ENCODE results near the gene NKTR. TPM values are rescaled to one million over a fixed set of nuclear protein-coding genes. Genes with fewer than 3 reads are reported as not detected.
"Not testable (repeated sequence)": the region's sequence is repeated elsewhere in the genome, so short reads cannot be mapped to it uniquely, and the experiment has no call there.

The NKTR gene
- total RNA-seq (100 to 1,000 TPM in 1 of 2 donors, 10 to 100 TPM in 1; 94.5 to 176 TPM), polyA plus RNA-seq (ENCODE audit: insufficient read length in 2 of 2) (10 to 100 TPM; 80.8 to 96.0 TPM)
- long read RNA-seq, donor 1, full-length matches to known transcripts: 15 of 47 reads
- long read RNA-seq, donor 1, partial matches to known transcripts: 32 of 47 reads
- long read RNA-seq, donor 1, other reads (novel, unspliced or antisense): 0 of 47 reads
- long read RNA-seq, donor 2, full-length matches to known transcripts: 1 of 1 reads
- long read RNA-seq, donor 2, partial matches to known transcripts: 0 of 1 reads
- long read RNA-seq, donor 2, other reads (novel, unspliced or antisense): 0 of 1 reads
- long read RNA-seq, donor 3, partial matches to known transcripts: 0 of 3 reads
- long read RNA-seq, donor 3, other reads (novel, unspliced or antisense): 0 of 3 reads
- long read RNA-seq, donor 4, full-length matches to known transcripts: 20 of 171 reads
- long read RNA-seq, donor 4, partial matches to known transcripts: 151 of 171 reads
- long read RNA-seq, donor 4, other reads (novel, unspliced or antisense): 0 of 171 reads

DNA sequence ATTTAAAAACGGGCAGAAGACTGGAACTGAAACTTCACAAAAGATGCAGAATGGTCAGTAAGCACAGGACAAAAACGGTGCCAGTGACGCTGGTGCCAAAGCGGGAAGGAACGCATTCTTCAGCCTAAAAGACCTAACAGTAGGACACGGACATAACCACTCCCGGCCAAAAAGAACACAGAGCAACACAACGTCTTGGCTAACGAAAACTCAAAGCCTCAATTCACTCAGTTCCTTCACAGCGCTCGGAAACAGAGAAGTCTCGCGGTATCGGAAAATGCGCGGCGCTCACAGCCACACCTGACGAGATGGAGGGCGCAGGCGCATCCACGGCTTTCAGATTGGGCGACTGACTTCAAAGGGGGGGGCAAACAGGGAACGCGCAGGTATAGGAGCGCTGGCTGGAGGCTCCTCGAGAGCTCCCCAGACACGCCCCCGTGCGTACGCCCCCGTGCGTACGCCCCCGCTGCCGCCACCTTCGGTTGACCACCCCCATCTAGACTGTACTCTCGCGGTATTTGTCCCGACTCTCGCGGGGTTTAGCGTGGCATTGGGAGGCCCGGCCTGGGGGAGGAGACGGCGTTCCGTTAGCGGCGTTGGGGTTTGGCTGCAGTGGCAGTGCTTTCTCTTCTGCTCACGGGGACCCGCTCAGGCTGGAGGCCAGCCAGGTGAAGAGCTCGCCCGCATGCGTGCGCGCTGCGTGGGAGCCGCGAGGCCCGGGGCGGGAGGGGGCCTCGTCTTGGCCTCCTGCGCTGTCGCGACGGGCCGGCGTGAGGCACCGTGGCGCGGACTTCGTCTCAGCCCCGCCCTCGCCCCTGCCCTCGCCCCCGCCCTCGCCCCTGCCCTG is at the start of gene NKTR:
Gene NKTR, plus strand, starts transcription at position 576 of the 847 bp plus-strand sequence. CDS start 321 bp downstream, outside the sequence.
- H3K9me3 ChIP-seq (ENCODE audit: control insufficient read depth, insufficient read depth, low read length): no peaks in the 10 kb centered on the region
- H3K4me3 ChIP-seq (ENCODE audit: low read depth, low read length): peak within 1 kb of the TSS; percentile 82
- 0% methylated on average over 67 of the region's 76 CpGs for WGBS (ENCODE audit: insufficient coverage)
- peaks cover 4% of the 10 kb centered on the region for H3K36me3 ChIP-seq (ENCODE audit: control insufficient read depth, insufficient read depth, low read length)
- H3K27ac ChIP-seq (ENCODE audit: low read depth, low read length): peak within 1 kb of the TSS; percentile 96
- peak; percentile 98 to 100 (median 98) for DNase-seq (ENCODE audit: low read depth in 4 of 6, low spot score in 6 of 6)
- H3K4me1 ChIP-seq (ENCODE audit: control insufficient read depth, insufficient read depth, low read length): peaks cover 6% of the 10 kb centered on the region
- H3K27me3 ChIP-seq (ENCODE audit: control insufficient read depth, insufficient read depth, low read length): no peaks in the 10 kb centered on the region

DNA sequence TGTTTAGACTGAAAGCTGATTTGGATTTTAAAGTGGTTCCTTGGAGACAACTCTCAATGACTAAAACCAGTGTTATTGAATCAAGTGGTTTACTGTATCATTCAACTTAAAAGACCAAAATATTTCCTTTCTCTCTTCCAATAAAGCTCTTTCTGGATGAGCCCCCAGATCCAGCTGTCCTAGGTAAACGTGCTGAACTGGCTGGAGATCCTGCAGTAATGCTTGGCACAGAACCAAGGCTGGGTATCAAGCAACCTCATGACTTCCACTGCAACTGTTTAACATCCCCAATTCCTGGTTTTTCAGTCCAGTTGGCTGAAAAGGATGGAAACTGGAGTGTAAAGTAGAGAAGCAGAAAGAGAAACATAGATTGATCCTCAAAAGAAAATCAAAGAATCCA is 47.7 kb upstream of the NKTR start:
- Histone ChIP-seq H3K4me3 (ENCODE audit: low read depth, low read length) (no peak overlapping the region), H3K9me3 (ENCODE audit: control insufficient read depth, insufficient read depth, low read length) (no peaks in the 10 kb centered on the region), H3K27me3 (ENCODE audit: control insufficient read depth, insufficient read depth, low read length) (no peaks in the 10 kb centered on the region), H3K4me1 (ENCODE audit: control insufficient read depth, insufficient read depth, low read length) (no peaks in the 10 kb centered on the region), H3K36me3 (ENCODE audit: control insufficient read depth, insufficient read depth, low read length) (peaks cover 36% of the 10 kb centered on the region), H3K27ac (ENCODE audit: low read depth, low read length) (no peak overlapping the region)
- DNase-seq (ENCODE audit: low read depth in 4 of 6, low spot score in 6 of 6): no peak
- WGBS (ENCODE audit: insufficient coverage): 20% methylated on average over 1 of the region's 1 CpG

DNA sequence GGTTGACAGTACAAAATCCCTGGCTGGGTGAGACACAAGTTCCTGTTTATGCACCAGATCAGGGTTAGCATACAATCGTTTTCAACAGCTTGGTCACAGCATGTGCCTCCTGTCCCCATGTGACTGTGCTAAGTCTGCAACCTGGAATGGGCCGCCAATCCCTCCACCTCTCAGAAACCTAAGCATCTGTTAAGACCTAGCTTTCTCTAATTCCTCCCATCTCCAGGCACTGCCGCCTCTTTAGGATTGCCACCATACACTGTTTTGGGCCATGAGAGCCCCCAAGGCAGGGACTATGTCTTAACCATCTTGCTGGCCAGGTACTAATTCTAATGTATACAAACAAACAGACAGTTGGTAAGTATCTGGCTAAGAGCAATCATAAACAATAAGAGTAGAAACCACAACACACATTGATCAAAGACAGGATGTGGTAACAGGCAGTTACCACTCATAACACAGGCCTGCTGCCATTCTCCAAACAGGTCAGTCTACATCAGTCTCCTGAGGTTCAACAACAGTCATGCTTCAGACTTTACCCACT is 44.3 kb upstream of the NKTR start:
- Histone ChIP-seq H3K27ac (ENCODE audit: low read depth, low read length) (no peak overlapping the region), H3K4me3 (ENCODE audit: low read depth, low read length) (no peak overlapping the region), H3K9me3 (ENCODE audit: control insufficient read depth, insufficient read depth, low read length) (no peaks in the 10 kb centered on the region), H3K36me3 (ENCODE audit: control insufficient read depth, insufficient read depth, low read length) (peaks cover 50% of the 10 kb centered on the region), H3K27me3 (ENCODE audit: control insufficient read depth, insufficient read depth, low read length) (no peaks in the 10 kb centered on the region), H3K4me1 (ENCODE audit: control insufficient read depth, insufficient read depth, low read length) (no peaks in the 10 kb centered on the region)
- DNase-seq (ENCODE audit: low read depth in 4 of 6, low spot score in 6 of 6): no peak
- 89% methylated on average over 2 of the region's 3 CpGs for WGBS (ENCODE audit: insufficient coverage)

DNA sequence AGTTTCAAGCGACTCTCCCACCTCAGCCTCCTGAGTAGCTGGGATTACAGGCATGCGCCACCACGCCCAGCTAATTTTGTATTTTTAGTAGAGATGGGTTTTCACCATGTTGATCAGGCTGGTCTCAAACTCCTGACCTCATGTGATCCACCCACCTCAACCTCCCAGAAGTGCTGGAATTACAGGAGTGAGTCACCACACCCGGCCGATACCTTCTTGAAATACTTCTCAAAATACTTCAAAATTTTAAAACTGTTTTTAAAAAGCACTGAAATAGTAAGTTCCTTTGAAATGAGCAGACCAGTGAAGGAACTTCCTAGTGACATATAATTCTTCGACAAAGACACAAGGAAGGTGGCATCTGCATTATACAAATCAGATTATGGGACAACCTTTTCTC is 43.7 kb upstream of the NKTR start:
- not testable (repeated sequence) for H3K27me3 ChIP-seq (ENCODE audit: control insufficient read depth, insufficient read depth, low read length); H3K27ac ChIP-seq (ENCODE audit: low read depth, low read length); H3K9me3 ChIP-seq (ENCODE audit: control insufficient read depth, insufficient read depth, low read length); DNase-seq (ENCODE audit: low read depth in 4 of 6, low spot score in 6 of 6); H3K4me1 ChIP-seq (ENCODE audit: control insufficient read depth, insufficient read depth, low read length); H3K4me3 ChIP-seq (ENCODE audit: low read depth, low read length)
- 100% methylated on average over 2 of the region's 6 CpGs for WGBS (ENCODE audit: insufficient coverage)
- H3K36me3 ChIP-seq (ENCODE audit: control insufficient read depth, insufficient read depth, low read length): peaks cover 53% of the 10 kb centered on the region

DNA sequence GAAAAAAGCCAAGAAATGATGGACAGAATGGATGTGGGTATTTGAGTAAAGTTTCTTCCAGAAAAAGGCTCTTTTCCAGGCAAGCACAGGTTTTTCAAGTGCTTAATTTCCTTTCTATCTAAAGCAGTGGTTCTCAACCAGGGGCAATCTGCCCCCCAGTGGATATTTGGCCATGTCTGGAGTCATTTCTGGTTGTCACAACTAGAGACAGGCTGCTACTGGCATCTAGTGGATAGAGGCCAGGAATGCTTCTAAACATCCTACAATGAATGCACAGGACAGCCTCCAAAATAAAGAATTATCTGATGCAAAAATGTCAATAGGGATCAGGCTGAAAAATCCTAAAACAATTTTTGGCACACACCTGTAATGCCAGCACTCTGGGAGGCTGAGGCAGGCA is 42.6 kb upstream of the NKTR start:
- Histone ChIP-seq H3K27ac (ENCODE audit: low read depth, low read length) (no peak overlapping the region), H3K4me3 (ENCODE audit: low read depth, low read length) (no peak overlapping the region), H3K36me3 (ENCODE audit: control insufficient read depth, insufficient read depth, low read length) (peaks cover 53% of the 10 kb centered on the region), H3K27me3 (ENCODE audit: control insufficient read depth, insufficient read depth, low read length) (no peaks in the 10 kb centered on the region), H3K9me3 (ENCODE audit: control insufficient read depth, insufficient read depth, low read length) (no peaks in the 10 kb centered on the region), H3K4me1 (ENCODE audit: control insufficient read depth, insufficient read depth, low read length) (no peaks in the 10 kb centered on the region)
- peak in 2 of 6 donors; percentile 22 to 42 for DNase-seq (ENCODE audit: low read depth in 4 of 6, low spot score in 6 of 6)

DNA sequence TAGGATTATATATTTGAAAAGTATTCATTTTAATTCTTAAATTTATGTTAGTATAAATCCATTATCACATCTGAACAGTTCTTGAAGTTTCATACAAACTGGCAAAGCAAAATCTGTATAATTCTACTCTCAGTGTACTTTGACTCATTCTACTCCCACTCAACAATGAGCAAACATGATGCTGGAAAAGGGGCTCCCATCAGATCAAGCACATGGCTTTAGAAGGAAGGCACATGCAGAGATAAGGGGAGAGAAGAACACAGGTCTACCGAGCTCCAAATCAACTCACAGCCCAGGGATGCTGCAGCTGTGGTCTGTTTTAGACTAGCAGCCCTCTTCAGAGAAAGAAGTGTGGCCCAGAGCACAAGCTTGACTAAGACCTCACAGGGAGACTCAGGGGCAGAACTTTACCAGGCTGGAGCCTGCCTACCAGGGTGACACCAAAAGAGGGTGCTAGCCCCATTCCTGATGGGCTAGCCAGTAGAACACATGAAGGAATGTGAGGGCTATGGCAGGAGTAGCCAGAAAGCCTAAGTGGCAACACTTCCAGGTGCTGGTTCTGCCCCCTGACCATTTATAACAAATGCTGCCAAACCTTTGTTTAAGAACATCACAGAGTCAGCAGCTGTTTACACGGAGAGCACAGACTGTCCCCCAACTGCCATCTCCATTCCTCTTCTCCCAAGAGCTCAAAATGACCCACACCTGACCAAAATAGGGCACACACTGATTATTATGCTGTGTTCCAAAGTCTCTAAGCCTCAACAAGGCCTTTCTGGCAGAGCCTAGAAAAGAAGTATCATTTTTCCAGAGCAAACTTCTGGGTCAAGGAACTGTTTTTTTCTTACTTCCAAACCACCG is 38.2 kb upstream of the NKTR start:
- Histone ChIP-seq H3K4me1 (ENCODE audit: control insufficient read depth, insufficient read depth, low read length) (no peaks in the 10 kb centered on the region), H3K36me3 (ENCODE audit: control insufficient read depth, insufficient read depth, low read length) (peaks cover 44% of the 10 kb centered on the region), H3K4me3 (ENCODE audit: low read depth, low read length) (no peak overlapping the region), H3K9me3 (ENCODE audit: control insufficient read depth, insufficient read depth, low read length) (no peaks in the 10 kb centered on the region), H3K27me3 (ENCODE audit: control insufficient read depth, insufficient read depth, low read length) (no peaks in the 10 kb centered on the region), H3K27ac (ENCODE audit: low read depth, low read length) (no peak overlapping the region)
- DNase-seq (ENCODE audit: low read depth in 4 of 6, low spot score in 6 of 6): no peak
- WGBS (ENCODE audit: insufficient coverage): 64% methylated on average over 1 of the region's 3 CpGs

DNA sequence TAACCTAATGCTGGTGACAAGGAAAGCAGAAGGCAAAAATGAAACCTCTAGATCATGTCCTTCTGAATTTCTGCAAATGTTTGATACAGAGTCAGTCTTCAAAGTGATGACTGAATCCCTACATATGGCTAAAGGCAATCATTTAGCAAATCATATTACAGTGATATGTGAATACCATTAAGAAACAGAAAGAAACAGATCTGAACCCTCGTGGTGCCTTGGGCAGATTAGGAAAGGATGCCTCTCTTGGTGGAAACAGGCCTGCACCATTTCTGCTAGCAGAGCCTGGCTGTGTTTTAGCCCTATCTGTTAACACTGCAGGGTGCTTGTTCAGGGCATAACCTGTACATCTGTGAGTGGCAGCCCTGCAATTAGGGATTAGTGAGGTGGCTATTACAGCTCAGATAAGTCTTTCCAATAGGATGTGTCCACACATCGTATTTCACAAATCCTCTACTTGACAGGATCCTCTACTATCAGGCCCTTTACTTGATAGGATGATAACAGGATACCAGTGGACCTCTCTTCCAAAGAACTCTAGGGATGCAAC is 30.8 kb upstream of the NKTR start:
- WGBS (ENCODE audit: insufficient coverage): 86% methylated on average over 1 of the region's 2 CpGs
- Histone ChIP-seq H3K27me3 (ENCODE audit: control insufficient read depth, insufficient read depth, low read length) (no peaks in the 10 kb centered on the region), H3K4me1 (ENCODE audit: control insufficient read depth, insufficient read depth, low read length) (no peaks in the 10 kb centered on the region), H3K4me3 (ENCODE audit: low read depth, low read length) (no peak overlapping the region), H3K9me3 (ENCODE audit: control insufficient read depth, insufficient read depth, low read length) (no peaks in the 10 kb centered on the region), H3K27ac (ENCODE audit: low read depth, low read length) (no peak overlapping the region), H3K36me3 (ENCODE audit: control insufficient read depth, insufficient read depth, low read length) (peaks cover 34% of the 10 kb centered on the region)
- no peak for DNase-seq (ENCODE audit: low read depth in 4 of 6, low spot score in 6 of 6)

DNA sequence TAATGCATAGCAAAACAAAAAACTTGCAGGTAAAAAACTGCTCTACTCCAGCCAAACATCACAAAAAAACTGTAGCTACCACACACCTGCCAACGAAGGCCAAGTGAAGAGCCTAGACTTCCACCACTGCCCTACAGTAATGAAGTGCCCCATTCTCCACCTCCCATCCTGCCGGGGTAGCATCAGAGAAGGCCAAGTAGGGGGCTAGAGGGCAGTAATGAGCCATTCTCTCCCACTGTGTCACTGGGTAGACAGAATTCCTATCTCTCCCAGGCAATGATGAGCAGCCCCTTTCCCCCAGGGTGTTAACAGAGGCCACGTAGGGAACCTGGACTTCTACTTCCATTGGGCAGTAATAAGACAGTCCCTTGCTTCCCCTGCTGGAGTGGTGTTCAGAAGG is 28.2 kb upstream of the NKTR start:
- Histone ChIP-seq H3K36me3 (ENCODE audit: control insufficient read depth, insufficient read depth, low read length) (peaks cover 16% of the 10 kb centered on the region), H3K27ac (ENCODE audit: low read depth, low read length) (no peak overlapping the region), H3K27me3 (ENCODE audit: control insufficient read depth, insufficient read depth, low read length) (no peaks in the 10 kb centered on the region), H3K4me1 (ENCODE audit: control insufficient read depth, insufficient read depth, low read length) (no peaks in the 10 kb centered on the region), H3K9me3 (ENCODE audit: control insufficient read depth, insufficient read depth, low read length) (no peaks in the 10 kb centered on the region), H3K4me3 (ENCODE audit: low read depth, low read length) (no peak overlapping the region)
- DNase-seq (ENCODE audit: low read depth in 4 of 6, low spot score in 6 of 6): peak in 2 of 6 donors; percentile 12 to 16
- no CpG with 5 or more reads among the region's 3 CpGs for WGBS (ENCODE audit: insufficient coverage)
